IPS-15b (cell line): Measurements from ENCODE around the gene CHST11.

Source experiments
- H3K27me3 ChIP-seq: one replicate; pipeline ENCODE4 v1.6.1; 2013; ENCODE audit warnings: low read length; ENCODE audit not compliant: control insufficient read depth, insufficient read depth
- H3K36me3 ChIP-seq: one replicate; pipeline ENCODE4 v1.6.1; 2013; ENCODE audit warnings: low read length; ENCODE audit not compliant: control insufficient read depth, insufficient read depth
- H3K4me1 ChIP-seq: one replicate; pipeline ENCODE4 v1.6.1; 2013; ENCODE audit warnings: mild to moderate bottlenecking, low read length; ENCODE audit not compliant: control insufficient read depth, insufficient read depth
- H3K4me3 ChIP-seq: one replicate; pipeline ENCODE4 v1.5.1; 2013; ENCODE audit warnings: low read depth, low read length
- H3K9ac ChIP-seq: one replicate; pipeline ENCODE4 v1.6.1; 2013; ENCODE audit warnings: low read depth, mild to moderate bottlenecking, low read length
- H3K9me3 ChIP-seq: one replicate; pipeline ENCODE4 v1.6.1; 2013; ENCODE audit warnings: mild to moderate bottlenecking, low read length; ENCODE audit not compliant: control insufficient read depth, insufficient read depth

CHST11 gene

DNA sequence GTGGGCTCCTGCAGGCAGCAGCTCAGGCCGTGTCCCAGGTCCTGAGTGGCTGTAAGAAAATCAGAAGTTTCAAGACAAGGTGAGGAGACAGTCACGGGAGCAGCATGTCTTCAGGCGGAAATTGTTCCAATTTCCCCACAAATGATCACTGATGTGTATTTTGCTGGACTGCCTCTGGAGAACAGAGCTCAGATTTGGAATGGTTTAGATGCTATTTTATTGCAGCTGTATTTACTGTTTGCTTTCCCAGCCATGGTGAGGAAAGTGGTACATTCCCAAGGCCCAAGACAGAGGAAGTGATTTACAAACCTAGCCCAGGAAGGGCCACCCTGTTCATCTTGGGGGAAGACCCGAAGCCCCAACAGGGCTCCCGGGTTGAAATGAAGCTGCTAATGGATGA lies 195.6 kb downstream of the CHST11 start:
- Histone ChIP-seq H3K4me1 (peaks cover 5% of the 10 kb centered on the region), H3K36me3 (no peaks in the 10 kb centered on the region), H3K9ac (no peak overlapping the region), H3K4me3 (no peak overlapping the region), H3K9me3 (no peaks in the 10 kb centered on the region), H3K27me3 (no peaks in the 10 kb centered on the region)

DNA sequence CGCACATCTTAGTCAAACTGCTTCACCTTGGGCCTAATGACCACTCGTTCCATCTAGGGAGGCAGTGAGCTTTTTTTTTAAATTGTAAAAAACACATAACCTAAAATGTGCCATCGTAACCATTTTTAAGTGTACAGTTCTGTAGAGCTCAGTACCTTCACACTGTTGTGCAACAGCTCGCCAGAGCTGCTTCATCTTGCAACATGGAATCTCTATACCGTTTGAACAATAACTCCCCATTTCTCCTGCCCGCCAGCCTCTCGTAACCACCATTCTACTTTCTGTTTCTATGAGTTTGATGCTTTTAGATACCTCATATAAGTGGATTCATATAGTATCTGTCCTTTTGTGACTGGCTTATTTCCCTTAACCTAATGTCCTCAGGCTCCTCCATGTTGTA lies 196.2 kb downstream of the CHST11 start:
- Histone ChIP-seq H3K36me3 (no peaks in the 10 kb centered on the region), H3K9ac (no peak overlapping the region), H3K9me3 (no peaks in the 10 kb centered on the region), H3K4me3 (no peak overlapping the region), H3K27me3 (no peaks in the 10 kb centered on the region), H3K4me1 (peaks cover 5% of the 10 kb centered on the region)

DNA sequence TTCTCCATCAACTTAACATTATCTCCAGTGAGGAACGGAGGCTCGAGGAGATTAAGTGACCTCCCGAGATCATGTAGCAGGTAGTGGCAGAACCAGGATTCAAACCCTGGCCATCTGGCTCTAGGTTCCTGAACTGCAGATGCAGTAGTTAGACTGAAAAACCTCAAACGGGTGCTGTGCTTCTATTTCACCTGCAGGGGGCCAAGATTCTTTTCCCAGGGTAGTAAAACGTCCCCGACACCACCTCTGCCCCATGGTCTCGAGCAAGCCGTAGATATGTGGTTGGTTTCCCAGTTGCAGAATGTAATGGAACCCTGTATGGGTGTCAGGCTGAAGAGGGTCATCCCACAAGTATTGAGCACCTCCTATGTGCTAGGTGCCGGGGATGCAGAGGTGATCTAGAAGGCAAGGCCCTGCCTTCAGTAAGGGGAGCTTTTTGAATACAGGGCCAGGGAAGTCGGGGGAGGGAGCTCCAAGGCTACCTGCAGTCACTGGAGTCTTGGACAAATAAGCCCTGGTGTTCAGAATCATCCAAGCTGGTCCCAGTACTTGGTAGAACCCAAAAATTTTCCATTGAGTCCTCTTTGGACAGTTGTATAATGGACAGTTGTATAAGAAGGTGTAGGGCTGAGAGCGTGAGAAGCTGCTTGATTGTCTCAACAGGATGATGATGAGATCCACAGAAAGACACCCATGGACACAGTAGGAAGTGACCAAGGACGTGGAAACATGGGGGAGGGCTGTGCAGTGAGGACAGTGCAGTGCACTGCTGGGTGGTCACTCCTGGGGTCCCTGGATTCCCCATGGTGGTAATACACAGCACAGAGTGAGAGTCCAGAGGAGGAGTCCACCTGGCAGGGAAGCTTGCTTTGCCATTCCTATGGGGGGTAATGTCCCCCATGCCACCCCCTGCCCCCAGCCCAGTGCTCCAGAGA lies 197.2 kb downstream of the CHST11 start:
- Histone ChIP-seq H3K4me3 (no peak overlapping the region), H3K27me3 (no peaks in the 10 kb centered on the region), H3K9me3 (no peaks in the 10 kb centered on the region), H3K4me1 (peaks cover 8% of the 10 kb centered on the region), H3K9ac (no peak overlapping the region), H3K36me3 (no peaks in the 10 kb centered on the region)

GRCh38 chr12:104654665-104655609 lies 198.2 kb downstream of the CHST11 start:
- no peak overlapping the region for H3K9ac ChIP-seq
- H3K36me3 ChIP-seq = no peaks in the 10 kb centered on the region
- no peaks in the 10 kb centered on the region for H3K27me3 ChIP-seq
- no peak overlapping the region for H3K4me3 ChIP-seq
- H3K9me3 ChIP-seq = no peaks in the 10 kb centered on the region
- peaks cover 8% of the 10 kb centered on the region for H3K4me1 ChIP-seq

GRCh38 chr12:104656383-104656782 lies 199.6 kb downstream of the CHST11 start:
- Histone ChIP-seq H3K9me3 (no peaks in the 10 kb centered on the region), H3K27me3 (no peaks in the 10 kb centered on the region), H3K9ac (no peak overlapping the region), H3K36me3 (no peaks in the 10 kb centered on the region), H3K4me3 (no peak overlapping the region), H3K4me1 (peaks cover 8% of the 10 kb centered on the region)

GRCh38 chr12:104656921-104657320 lies 200.2 kb downstream of the CHST11 start:
- no peaks in the 10 kb centered on the region for H3K36me3 ChIP-seq
- H3K4me3 ChIP-seq = no peak overlapping the region
- H3K27me3 ChIP-seq = no peaks in the 10 kb centered on the region
- no peaks in the 10 kb centered on the region for H3K9me3 ChIP-seq
- no peak overlapping the region for H3K9ac ChIP-seq
- H3K4me1 ChIP-seq = peaks cover 8% of the 10 kb centered on the region

GRCh38 chr12:104657726-104658484 lies 201.2 kb downstream of the CHST11 start:
- Histone ChIP-seq H3K9me3 (no peaks in the 10 kb centered on the region), H3K4me3 (no peak overlapping the region), H3K27me3 (no peaks in the 10 kb centered on the region), H3K4me1 (peaks cover 8% of the 10 kb centered on the region), H3K36me3 (no peaks in the 10 kb centered on the region), H3K9ac (no peak overlapping the region)

GRCh38 chr12:104659058-104659457 lies 202.3 kb downstream of the CHST11 start:
- Histone ChIP-seq H3K4me1 (peaks cover 8% of the 10 kb centered on the region), H3K36me3 (no peaks in the 10 kb centered on the region), H3K9me3 (no peaks in the 10 kb centered on the region), H3K9ac (no peak overlapping the region), H3K27me3 (no peaks in the 10 kb centered on the region), H3K4me3 (no peak overlapping the region)

GRCh38 chr12:104662203-104662602 lies 205.5 kb downstream of the CHST11 start:
- peaks cover 3% of the 10 kb centered on the region for H3K4me1 ChIP-seq
- no peaks in the 10 kb centered on the region for H3K9me3 ChIP-seq
- no peaks in the 10 kb centered on the region for H3K27me3 ChIP-seq
- no peaks in the 10 kb centered on the region for H3K36me3 ChIP-seq
- H3K4me3 ChIP-seq = no peak overlapping the region
- no peak overlapping the region for H3K9ac ChIP-seq

DNA sequence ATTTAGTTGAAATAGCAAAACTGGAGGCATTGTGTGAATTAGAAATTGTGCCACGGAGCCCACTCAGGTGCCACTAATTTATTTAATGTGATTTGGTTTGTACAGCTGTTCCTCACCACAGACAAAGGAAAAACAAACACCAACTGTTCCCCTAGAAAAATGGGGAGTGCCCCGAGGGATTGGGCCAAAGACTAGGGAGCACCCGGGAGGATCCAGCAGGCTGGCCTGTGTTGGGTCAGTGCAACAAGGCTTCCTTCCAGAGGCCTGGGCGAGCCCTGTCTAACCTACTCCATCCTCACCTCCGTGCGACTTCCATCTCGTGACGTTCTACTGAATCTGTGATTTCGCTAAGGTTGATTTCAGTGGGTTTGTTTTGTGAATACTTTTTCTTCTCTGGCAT lies 206.2 kb downstream of the CHST11 start:
- Histone ChIP-seq H3K36me3 (no peaks in the 10 kb centered on the region), H3K9me3 (no peaks in the 10 kb centered on the region), H3K4me1 (peaks cover 3% of the 10 kb centered on the region), H3K27me3 (no peaks in the 10 kb centered on the region), H3K9ac (no peak overlapping the region), H3K4me3 (no peak overlapping the region)

GRCh38 chr12:104664351-104664750 lies 207.6 kb downstream of the CHST11 start:
- no peaks in the 10 kb centered on the region for H3K36me3 ChIP-seq
- H3K4me3 ChIP-seq = no peak overlapping the region
- no peaks in the 10 kb centered on the region for H3K4me1 ChIP-seq
- no peaks in the 10 kb centered on the region for H3K27me3 ChIP-seq
- H3K9ac ChIP-seq = no peak overlapping the region
- no peaks in the 10 kb centered on the region for H3K9me3 ChIP-seq
